AG20443 (cell line): ENCODE results near the gene SPOP.
"Not testable (repeated sequence)": the region's sequence is repeated elsewhere in the genome, so short reads cannot be mapped to it uniquely, and the experiment has no call there.

Experiments used
- DNase-seq: peaks from one replicate; pipeline ENCODE4 v3.0.0; 2012; ENCODE audit warnings: low spot score, mixed read lengths

SPOP gene

DNA sequence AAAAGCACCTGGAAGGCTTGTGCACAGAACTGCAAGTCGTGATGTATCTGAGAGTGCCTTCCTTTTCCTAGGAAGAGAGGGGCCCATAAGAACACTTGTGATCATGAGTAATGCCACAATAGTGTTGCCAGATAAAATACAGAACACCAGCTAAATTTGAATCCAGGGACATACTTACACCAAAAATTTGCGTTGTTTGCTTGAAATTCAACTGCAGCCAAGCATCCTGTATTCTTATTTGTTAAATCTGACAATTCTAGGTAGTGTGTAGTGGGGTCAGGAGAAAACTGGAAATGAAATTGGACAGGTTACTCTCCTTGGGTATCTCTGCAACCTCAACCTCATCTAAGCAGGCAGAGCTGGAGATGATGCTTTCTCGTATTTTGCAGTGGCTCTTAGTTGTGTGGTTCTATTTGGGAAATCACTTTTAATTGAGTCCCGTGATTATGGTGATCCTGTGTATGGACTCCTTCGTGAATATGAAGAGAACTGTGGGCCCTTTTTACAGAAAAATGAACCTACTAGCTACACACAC is 17.9 kb upstream of the SPOP start:
- no peak for DNase-seq

DNA sequence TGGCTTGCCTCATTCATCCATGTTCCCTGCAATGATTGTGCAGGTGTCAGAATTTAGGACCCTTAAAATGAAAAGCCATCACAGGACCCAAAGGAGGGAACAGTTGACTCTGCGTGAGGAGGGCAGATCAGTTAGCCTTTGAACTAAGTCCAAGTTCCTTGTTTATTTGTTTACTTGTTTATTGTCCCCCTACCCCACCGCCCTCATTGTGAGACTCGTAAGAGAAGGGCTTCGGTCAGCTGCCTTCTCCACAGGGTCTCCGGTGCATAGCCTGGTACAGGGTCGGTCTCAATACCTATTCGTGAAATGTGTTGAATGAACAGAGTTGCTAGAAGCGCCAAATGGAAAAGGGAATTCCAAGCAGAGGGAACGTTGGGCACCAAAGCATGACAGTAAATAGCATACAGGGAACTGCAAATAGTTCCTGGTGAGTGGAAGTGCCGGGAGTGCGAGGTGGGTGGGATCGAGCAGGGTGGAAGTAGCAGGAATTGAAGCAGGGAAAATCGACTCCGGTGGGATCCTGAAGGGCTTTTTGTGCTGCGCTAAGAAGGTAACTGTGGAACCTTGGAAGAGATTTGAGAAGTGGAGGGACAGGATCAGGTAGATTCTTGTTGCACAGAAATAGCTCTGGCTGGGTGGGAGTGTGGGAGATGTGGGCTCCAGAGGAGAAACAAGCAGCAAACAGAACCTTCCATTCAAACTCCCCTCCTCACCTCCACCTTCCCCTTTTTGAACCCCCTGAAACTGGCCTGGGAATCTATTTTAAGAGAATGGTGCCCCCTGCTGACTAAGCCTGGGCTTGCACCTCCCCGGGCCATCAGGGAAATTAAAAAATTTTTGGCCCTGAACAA is 17.2 kb upstream of the SPOP start:
- DNase-seq, result peak; percentile 64

DNA sequence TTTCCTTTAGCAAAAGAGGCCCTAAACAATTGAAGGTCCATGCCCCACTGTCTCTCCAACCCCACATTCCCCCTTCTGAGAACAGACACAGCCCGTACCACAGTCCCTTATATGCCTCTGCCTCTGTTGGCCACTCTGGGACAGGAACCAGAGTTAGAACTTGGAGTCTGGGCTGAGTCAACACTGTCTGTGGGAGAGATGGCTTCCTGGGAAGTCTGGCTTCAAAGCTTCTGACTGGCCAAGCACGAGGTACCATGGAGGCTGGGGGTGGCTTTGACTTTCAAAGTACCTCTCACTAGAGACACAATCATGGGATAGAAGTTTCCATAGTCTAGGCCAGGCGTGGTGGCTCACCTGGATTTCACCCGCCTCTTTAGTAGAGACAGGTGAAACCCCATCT is 14.9 kb upstream of the SPOP start:
- DNase-seq, result no peak

DNA sequence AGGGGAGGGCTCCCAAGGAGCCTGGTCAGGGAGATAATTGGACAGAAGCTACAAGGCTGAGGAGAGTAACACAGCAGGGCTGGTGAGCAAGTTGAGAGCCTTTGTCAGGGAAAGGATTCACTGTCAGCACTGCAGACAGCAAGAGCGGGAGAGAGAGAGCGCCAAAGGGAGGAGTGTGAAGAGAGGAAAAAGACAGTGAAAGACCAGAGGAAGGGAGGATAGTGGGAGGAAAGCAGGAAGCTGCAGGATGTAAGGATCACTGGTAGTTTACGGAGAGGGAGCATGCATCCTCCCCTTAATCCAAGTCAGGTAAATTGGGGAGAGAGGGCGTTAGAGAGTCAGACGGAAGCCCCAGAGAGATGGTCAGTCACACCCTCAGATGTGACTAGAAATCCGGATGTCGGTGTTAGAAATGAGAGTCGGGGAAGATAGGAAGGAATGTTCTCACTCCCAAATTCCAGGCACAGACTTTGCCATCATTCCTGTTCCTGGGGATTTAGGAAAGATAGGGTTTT is 13.8 kb upstream of the SPOP start:
- DNase-seq, result no peak

DNA sequence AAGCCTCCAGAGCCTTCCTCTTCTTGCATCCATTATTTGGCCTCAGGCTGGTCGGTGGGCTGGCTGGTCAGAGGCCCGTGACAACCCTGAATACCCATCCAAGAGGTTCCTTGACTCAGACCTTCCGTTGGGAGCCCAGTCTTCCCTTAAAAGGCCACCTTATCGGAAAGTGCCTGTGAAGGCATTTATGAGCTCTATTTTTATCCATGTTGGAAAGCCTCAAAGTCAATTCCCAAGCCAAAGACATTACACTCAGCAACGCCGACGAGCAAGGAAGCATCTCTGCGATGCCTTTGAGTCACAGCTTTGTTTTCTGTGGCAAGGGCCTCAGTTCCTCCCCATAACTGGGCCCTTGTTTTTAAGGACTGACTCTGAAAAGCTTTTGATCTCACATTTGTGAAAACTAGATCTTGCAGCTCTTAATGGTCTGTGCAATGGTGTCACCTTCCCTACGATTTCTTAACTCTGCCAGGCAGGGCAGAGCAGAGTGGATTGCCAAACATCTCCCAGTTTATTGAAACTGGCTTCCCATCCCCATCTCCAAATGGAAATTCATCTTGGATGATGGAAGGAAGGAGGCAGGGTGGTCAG is 13.3 kb upstream of the SPOP start:
- peak; percentile 65 for DNase-seq

GRCh38 chr17:49690256-49690655 is 12.4 kb upstream of the SPOP start:
- no peak for DNase-seq

- DNase-seq, result no peak
Measured at GRCh38 chr17:49688848-49689247, 11.0 kb upstream of the SPOP start.

DNA sequence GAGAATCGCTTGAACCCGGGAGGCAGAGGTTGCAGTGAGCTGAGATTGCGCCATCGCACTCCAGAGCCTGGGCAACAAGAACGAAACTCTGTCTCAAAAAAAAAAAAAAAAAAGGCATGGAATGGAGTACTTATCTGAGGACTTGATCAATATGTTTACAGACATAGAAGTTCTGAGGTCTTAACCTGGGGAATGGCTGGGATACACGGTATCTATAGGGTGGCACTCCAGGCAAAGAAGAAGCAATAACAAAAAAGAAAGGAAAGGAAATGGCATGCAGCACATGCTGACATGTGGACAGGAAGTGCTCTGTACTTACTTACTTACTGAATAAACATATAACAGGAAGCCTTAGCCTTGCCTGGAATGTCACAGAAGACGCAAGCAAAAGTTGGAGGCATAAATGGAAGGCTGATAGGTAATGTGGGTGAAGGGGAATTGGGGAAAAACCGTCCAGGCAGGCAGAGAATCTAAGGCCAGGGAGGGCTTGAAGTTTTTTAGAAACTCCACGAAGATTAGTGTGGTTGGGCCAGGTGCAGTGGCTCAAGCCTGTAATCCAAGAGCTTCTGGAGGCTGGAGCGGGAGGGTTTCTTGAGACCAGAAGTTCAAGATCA is 10.1 kb upstream of the SPOP start:
- no peak for DNase-seq

DNA sequence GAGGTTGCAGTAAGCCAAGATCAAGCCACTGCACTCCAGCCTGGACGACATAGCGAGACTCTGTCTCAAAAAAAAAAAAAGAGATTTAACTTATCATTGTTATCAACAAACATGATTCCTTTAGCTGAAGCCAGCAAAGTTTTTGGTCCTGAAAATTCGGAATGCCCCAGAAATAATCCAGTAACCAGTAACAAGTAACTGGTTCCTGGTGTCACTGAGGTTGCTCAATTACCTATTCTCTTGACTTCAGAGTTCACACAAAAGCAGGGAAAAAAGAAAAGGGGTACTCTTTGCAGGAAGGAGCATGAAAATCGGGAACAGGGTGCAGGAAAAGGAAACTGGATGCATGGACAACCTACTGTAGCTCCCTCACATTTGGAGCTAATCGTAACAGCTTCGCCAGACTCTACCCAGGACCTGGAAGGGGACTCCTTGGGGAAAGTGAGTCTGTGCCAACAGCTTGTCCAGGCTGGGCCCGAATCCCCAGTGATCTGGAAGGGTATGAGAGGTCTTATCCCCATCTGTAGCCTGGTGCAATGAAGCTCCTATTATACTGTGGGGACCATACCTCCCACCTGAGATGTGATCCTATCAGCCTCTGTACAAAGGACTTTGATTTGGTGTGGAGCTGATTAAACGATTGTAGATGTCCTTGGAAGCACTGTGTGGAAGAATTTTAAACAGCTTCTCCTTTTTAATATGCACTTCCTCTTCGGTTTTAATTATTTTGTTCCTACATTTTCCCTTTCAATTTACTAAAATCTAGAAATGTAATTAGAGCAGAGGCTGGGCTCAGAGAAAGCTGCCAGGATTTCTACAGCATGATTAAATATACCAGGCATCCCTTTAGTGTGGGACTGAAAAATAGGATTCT is 3.4 kb upstream of the SPOP start:
- DNase-seq, result no peak

DNA sequence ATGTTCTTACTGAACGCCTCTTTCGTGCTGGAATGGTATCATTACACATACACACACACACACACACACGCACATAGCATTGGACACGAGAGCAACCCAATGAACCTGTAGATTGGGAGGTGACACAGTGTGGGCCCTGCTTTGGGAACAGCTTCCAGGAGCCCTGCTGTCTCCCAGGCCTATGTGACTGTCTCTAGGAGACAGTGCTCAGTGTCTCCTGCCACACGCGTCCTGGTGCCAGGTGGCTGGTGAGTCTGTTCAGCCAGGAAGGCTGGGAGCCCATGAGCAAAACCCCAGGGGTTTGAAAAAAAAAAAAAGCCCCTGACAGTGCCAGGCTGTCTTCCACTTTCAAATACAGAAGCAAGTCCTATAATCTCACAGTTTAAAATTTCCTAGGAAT is 2.4 kb upstream of the SPOP start:
- no peak for DNase-seq

- DNase-seq, result peak; percentile 100
Measured at GRCh38 chr17:49677134-49677932, 564 bp downstream of the SPOP start.

DNA sequence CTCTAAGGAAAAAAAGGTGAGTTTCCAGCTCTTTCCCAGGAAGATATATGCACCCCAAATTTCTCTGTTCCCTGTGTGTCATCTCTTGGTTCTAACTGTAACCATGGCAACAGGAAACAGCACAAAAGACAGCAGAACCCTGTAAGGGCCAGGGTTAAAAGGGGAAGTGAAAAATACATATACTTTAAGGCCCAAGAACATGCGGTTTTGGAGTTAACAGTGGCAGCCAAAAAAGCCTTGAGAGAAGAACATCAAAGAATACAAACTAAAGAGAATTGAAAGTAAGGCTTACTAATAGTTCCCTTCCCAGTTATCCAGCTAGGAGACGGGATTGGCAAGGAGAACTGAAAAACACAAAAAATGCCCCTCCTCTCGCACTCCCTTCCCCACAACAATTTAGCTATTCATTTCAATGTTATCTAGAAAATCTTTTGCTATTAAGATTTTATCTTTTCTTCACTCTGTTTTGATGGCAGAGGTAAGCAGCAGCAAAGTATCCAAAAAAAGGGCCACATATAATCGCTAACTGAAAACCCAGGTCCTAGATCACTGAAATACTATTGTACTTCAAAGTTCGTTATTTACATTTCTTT is 1.5 kb downstream of the SPOP start:
- peak; percentile 21 for DNase-seq

- no peak for DNase-seq
Measured at GRCh38 chr17:49674507-49674906, 3.4 kb downstream of the SPOP start.

DNA sequence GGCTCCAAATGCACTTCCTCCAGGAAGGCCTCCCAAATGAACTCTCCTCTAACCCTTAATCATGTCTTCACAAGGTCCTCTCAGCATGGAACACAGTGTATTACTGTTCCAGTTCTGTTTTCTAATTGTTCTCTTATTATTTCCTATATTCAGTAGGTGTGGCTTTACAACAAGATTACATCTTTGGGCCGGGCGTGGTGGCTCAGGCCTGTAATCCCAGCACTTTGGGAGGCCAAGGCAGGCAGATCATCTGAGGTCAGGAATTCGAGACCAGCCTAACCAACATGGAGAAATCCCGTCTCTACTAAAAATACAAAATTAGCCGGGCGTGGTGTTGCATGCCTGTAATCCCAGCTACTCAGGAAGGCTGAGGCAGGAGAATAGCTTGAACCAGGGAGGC is 4.2 kb downstream of the SPOP start:
- DNase-seq, result not testable (repeated sequence)

GRCh38 chr17:49670641-49671040 is 7.3 kb downstream of the SPOP start:
- DNase-seq, result no peak

GRCh38 chr17:49670002-49670401 is 7.9 kb downstream of the SPOP start:
- no peak for DNase-seq

DNA sequence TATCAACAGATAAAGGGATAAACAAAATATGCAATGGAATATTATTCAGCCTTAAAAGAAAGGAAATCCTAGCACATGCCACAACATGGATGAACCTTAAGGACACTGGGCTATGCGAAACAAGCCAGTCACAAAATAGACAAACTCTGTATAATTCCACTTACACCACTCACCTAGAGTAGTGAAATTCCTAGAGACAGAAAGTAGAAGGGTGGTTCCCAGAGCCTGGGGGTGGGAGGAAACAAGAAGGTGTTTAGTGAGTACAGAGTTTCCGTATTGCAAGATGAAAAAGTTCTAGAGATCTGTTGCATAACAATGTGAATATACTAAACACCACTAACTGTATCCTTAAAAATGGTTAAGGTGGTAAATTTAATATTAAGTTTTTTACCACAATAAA is 10.0 kb downstream of the SPOP start:
- DNase-seq, result no peak

- DNase-seq, result no peak
Measured at GRCh38 chr17:49664706-49665211, 13.1 kb downstream of the SPOP start.

DNA sequence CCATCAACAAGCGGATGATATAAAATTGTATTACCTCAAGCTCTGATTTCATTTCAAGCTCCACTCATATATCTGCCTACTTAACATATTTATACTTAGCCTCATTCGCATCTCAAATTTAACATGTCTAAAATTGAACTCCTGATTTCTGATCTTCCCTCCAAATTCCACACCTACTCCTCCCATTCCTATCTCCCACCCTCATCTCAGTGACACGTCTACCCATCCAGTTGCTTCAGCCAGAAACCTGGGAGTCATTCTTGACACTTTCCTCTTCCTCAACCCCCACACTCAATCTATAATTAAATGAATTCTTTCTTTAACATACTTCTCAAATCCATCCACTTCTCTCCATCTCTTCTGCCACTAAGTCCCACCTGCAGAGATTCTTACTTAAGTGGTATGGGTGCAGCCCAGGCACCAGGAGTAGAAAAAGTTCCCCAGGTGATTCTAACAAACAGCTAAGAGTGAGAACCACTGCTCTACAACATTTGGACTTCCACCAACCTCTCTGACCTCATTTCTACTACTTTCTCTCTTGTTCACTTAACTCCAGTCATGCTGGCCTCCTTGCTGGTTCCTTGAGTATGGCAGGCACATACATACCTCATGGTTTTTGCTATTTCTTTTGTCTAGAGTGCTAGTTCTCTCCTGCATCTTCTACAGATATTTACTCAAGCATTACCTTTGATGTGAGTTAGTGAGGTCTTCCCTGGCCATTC is 18.1 kb downstream of the SPOP start:
- no peak for DNase-seq

DNA sequence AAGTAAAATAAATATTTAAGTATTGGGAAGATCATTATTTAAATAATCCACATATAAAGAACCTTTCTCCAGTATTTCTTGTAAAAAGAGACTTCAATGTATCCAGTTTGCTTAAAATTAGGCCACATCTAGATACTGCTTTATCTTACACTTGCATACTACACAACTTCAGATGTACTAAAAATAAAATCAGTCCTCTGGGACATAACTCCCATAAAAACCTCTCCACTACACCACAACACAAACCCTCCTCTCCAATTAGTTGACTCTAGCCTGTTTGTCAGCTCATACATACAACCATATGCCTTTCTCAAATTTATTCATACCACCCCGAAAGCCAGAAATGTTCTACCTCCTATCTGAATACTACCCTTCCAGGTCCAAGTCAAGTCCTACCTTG is 21.6 kb downstream of the SPOP start:
- no peak for DNase-seq
